NCI-H2196 treated with DMSO at 0.1 percent for 48 hours (cell line): ENCODE data around the gene ELOVL2.

ENCODE experiments used
- DNase-seq: peaks from one replicate; lab custom pipeline; 2025; ENCODE audit not compliant: unreplicated experiment; lab: John Stamatoyannopoulos, UW

Gene ELOVL2

DNA sequence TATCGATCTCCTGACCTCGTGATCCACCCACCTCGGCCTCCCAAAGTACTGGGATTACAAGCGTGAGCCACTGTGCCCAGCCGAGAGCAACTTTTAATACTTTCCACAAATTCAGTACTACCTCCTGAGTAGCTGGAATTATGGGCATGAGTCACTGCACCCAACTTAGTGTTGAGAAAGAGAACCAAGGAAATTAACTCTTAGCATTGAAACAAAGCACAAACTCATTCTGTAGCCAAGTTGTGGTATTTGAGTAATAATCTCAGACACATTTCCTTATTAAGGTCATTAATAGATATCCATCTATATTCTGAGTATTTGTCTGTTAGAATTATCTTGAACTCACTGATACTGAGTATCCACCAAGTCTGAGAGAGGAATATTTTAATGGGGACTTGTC, 14.3 kb upstream of the ELOVL2 start:
- DNase-seq, result no peak

GRCh38 chr6:11056871-11057270, 12.8 kb upstream of the ELOVL2 start:
- no peak for DNase-seq

DNA sequence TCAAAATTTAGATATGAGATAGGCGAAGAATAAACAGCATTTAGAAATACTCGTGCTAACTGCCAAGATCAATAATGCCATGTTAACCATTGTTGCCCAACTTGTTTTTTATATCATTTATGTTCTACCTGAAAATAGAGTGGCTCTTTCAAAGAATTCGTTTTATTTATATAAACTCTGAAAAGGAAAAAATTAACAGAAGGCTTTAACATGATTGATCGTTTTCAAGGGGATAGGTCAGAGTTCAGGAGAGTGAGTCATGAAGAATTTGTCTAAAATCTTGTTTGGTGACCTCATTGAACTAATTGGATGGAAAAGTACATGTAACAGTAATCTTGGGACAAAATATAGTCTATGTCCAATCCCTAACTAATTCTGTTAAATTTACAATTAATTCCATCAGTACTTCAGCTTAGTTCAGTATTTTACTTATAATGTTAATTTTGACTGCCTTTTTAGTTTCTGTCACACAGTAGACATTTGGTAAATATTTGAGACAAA, 11.1 kb upstream of the ELOVL2 start:
- no peak for DNase-seq

DNA sequence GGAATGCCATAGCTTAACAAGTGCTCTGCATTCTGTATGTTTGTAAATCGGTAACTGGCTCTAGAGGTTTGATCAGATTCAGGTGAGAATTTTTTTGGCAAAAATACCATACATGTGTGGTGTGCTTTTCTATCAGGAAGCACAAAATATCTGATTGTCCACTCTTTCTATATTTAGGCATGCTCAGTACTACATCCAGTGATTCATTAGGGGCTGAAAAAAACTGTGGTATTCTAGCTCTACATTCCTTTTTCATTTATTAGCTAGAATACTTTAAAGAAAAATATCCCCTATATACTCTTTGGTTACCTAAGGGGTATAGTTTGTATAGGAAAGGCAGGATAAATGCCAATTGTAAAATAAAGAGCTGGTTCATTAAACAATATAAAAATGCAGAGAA, 10.6 kb upstream of the ELOVL2 start:
- DNase-seq, result no peak

GRCh38 chr6:11053307-11053706, 9.2 kb upstream of the ELOVL2 start:
- DNase-seq, result no peak

- DNase-seq, result no peak
Observed at GRCh38 chr6:11050731-11051130, 6.6 kb upstream of the ELOVL2 start.

- no peak for DNase-seq
Observed at GRCh38 chr6:11044712-11045167, 635 bp upstream of the ELOVL2 start.

DNA sequence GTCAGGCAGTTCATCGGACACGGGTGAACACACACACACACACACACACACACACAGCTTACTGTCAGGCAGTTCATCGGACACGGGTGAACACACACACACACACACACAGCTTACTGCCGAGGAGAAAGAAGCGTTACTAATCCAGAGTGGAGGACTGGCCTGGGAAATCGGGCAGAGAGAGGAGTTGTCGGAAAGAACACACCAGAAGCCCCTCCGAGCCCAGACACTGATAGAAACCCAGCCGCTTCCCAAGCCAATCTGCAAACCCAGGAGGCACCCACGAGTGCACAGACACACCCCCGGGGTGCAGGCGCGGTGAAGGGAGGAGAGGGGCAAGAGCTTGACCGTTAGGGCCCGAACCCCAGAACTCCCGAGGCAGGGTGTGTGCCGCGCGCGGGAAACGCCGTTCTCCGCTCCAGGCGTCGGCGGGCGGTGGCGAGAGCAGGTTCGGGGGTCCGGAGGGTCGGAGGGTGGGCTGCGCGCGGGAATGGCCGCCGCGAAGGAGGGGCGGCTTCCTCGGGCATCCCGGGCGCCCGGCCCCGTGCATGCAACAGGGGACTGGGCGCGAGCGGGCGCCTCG, 636 bp downstream of the ELOVL2 start:
- DNase-seq, result peak; percentile 14

GRCh38 chr6:11042750-11043377, 1.2 kb downstream of the ELOVL2 start:
- DNase-seq, result no peak

DNA sequence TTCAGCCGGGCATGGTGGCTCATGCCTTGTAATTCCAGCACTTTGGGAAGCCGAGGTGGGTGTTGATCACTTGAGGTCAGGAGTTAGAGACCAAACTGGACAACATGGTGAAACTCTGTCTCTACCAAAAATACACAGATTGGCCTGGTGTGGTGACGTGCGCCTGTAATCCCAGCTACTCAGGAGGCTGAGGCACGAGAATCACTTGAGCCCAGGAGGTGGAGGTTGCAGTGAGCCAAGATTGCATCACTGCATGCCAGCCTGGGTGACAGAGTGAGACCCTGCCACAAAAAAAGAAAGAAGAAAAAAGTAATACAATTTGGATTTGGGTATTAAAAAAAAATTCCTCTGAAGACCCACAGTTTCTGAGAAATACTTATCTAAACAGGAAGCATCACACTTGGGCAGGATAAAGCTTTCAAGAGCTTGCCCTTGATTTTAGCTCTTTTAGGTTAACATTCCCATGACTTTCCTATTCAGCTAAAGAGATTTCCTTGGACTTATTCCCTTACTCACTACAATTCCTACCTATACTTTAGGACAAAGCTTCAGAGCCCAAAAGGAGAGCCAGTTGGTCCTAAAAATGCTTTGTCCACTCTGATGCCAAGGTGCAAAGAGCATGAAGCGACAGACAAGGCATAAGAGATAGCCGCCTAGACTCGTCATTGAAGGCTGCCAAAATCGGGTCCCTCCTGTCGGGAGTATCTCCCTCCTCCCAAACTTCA, 1.9 kb downstream of the ELOVL2 start:
- no peak for DNase-seq

DNA sequence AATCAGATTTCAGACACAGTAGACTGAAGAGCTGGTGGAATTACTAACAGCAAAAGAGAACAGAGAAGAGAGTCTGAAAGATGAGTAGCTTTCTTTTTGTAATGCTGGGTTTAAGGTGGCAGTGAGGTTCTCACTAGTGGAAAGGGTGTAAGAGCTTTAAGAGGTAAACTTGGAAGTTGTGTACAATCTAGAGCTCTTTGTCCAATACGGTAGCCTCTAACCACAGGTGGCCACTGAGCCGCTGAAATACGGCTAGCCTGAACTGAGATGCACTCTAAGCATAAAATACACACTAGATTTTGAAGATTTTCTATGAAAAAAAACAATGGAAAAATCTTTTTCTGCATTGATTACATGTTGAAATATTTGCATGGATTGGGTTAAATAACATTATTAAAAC, 4.0 kb downstream of the ELOVL2 start:
- no peak for DNase-seq

- no peak for DNase-seq
Observed at GRCh38 chr6:11039040-11039439, 5.1 kb downstream of the ELOVL2 start.

- no peak for DNase-seq
Observed at GRCh38 chr6:11036977-11037430, 7.1 kb downstream of the ELOVL2 start.

DNA sequence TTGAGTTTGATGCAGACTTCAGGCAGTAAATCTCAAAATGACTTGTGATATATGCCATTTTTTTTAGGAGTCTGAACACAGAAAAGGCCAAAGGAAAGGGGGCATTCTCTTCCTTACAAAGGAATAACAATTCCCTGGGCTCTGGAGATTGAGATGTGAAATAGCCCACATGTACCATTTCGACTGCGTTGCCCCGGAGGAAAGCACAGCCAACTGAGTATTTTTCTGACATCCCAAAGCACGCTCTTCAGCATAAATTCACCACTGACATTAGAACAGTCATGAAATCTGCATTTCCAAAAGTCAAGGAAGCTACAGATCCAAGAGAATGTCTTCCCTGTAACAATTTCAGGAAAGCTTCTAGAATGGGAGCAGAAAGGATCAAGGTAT, 7.8 kb downstream of the ELOVL2 start:
- DNase-seq, result no peak

GRCh38 chr6:11035616-11036350, 8.3 kb downstream of the ELOVL2 start:
- DNase-seq, result no peak

DNA sequence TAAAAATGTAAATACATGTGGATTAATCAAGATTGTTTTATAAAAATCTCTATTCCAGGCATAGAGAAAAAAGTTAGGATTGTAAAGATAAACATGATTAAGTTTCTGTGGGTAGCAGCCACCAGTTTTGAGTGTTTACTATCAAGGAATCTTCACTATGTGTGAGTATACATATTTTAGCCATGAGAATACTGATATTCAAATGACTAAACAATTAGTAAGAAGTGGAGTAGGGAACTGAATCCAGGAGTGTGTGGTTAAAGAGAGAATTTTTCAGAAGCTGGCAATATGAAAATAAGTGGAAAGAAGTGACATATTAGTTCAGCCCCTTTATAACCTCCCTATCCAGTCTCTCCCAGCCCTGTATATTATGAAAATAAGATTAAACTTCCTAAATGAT, 10.3 kb downstream of the ELOVL2 start:
- no peak for DNase-seq

DNA sequence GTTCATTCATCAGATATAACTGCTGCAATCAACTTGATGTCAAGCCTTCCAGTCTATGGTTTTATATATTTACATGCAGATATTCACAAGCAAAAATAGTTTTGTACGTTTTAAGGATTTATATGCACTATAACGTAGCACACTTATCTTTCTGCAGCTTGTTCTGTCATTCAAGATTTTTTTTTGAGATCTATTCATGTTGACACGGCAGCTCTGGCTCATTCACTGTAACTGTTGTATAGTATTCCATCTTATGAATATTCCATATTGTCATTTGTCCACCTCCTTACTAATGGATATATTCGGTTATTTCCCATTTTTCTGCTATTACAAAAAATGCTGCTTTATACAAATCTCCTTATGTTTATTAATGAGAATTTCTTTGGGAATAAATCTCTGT, 13.2 kb downstream of the ELOVL2 start:
- no peak for DNase-seq

- no peak for DNase-seq
Observed at GRCh38 chr6:11028959-11029358, 15.1 kb downstream of the ELOVL2 start.

GRCh38 chr6:11027565-11028110, 16.5 kb downstream of the ELOVL2 start:
- DNase-seq, result no peak

GRCh38 chr6:11025921-11026635, 18.0 kb downstream of the ELOVL2 start:
- no peak for DNase-seq

DNA sequence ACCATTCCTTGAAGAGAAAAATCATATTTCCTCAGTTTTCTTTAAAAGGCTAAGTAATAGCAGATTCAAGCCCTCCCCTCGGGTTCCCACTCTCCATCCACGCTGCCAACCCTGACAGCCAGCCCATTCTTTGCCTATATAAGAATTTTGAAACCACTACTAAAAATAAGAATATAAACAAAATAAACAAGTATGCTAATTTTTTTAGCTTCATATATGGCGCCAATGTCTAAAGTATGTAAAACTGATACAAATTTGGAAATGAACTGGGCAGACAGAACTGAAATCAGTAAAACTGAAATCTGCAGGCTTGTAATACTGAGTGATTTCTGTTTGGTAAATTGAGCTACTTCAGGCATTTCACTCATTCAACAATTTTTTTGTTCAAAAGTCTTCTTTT, 19.0 kb downstream of the ELOVL2 start:
- DNase-seq, result no peak
